GM21390 (cell line): ENCODE results near the gene AKAP13.

ENCODE experiments used
- ATAC-seq: cut with Tn5 transposase; IDR thresholded peaks from one replicate; pipeline ENCODE4 v1.9.1; 2021; ENCODE audit not compliant: unreplicated experiment

AKAP13 gene

GRCh38 chr15:85718981-85719380 is 338.6 kb downstream of the AKAP13 start:
- ATAC-seq, result no peak

GRCh38 chr15:85722374-85723152 is 342.2 kb downstream of the AKAP13 start:
- no peak for ATAC-seq

- ATAC-seq, result no peak
Measured at GRCh38 chr15:85723960-85724945, 343.9 kb downstream of the AKAP13 start.

GRCh38 chr15:85725019-85725418 is 344.6 kb downstream of the AKAP13 start:
- ATAC-seq, result no peak

GRCh38 chr15:85725564-85725963 is 345.2 kb downstream of the AKAP13 start:
- ATAC-seq, result no peak

GRCh38 chr15:85726454-85726853 is 346.1 kb downstream of the AKAP13 start:
- ATAC-seq, result no peak

- no peak for ATAC-seq
Measured at GRCh38 chr15:85727068-85727467, 346.7 kb downstream of the AKAP13 start.

- peak; percentile 85 for ATAC-seq
Measured at GRCh38 chr15:85730001-85730820, 349.8 kb downstream of the AKAP13 start.

GRCh38 chr15:85733416-85733815 is 353.0 kb downstream of the AKAP13 start:
- no peak for ATAC-seq

- no peak for ATAC-seq
Measured at GRCh38 chr15:85737061-85737460, 356.7 kb downstream of the AKAP13 start.

GRCh38 chr15:85741021-85741421 is 360.6 kb downstream of the AKAP13 start:
- ATAC-seq, result no peak

GRCh38 chr15:85741662-85742061 is 361.3 kb downstream of the AKAP13 start:
- ATAC-seq, result no peak

- ATAC-seq, result no peak
Measured at GRCh38 chr15:85742186-85742821, 361.9 kb downstream of the AKAP13 start.

- no peak for ATAC-seq
Measured at GRCh38 chr15:85743392-85744055, 363.1 kb downstream of the AKAP13 start.

- ATAC-seq, result no peak
Measured at GRCh38 chr15:85744579-85744978, 364.2 kb downstream of the AKAP13 start.

GRCh38 chr15:85745023-85745422 is 364.6 kb downstream of the AKAP13 start:
- no peak for ATAC-seq

- no peak for ATAC-seq
Measured at GRCh38 chr15:85745525-85746150, 365.2 kb downstream of the AKAP13 start.

GRCh38 chr15:85746641-85747040 is 366.2 kb downstream of the AKAP13 start:
- no peak for ATAC-seq

- no peak for ATAC-seq
Measured at GRCh38 chr15:85748176-85748575, 367.8 kb downstream of the AKAP13 start.

- ATAC-seq, result no peak
Measured at GRCh38 chr15:85748729-85749128, 368.3 kb downstream of the AKAP13 start.
